Adrenal gland (tissue), 12 donors: Measurements from ENCODE around the gene SMYD5. TPM values are rescaled to one million over a fixed set of nuclear protein-coding genes. Genes with fewer than 3 reads are reported as not detected.

Source experiments
- DNase-seq, 7 donors: peaks; one replicate each; pipeline ENCODE4 v3.0.0-alpha.2; 2019 to 2020
- H3K27ac ChIP-seq, 5 donors: fragments of 200-600 bp; sonication (generic) in 4 of 5; 1 replicate in 3 of 5; 2 replicates in 2 of 5; pipeline versions ENCODE4 v1.5.1 to v1.8.0; 2016 to 2020; ENCODE audit warnings: mild to moderate bottlenecking in 1 of 5
- H3K27me3 ChIP-seq: fragments of 200-600 bp; 2 replicates; pipeline ENCODE4 v1.8.0; 2021
- H3K36me3 ChIP-seq, 2 donors: fragments of 200-600 bp; replicated peaks in 1 of 2; 1 replicate in 1 of 2; 2 replicates in 1 of 2; pipeline versions ENCODE4 v1.5.1 to v1.8.0; 2018 to 2022
- H3K4me1 ChIP-seq, 2 donors: fragments of 200-600 bp; replicated peaks in 1 of 2; 1 replicate in 1 of 2; 2 replicates in 1 of 2; pipeline versions ENCODE4 v1.5.1 to v1.8.0; 2018 to 2021
- H3K4me3 ChIP-seq, 4 donors: fragments of 200-600 bp; sonication (generic) in 3 of 4; one replicate each; pipeline ENCODE4 v1.5.1; 2016 to 2018
- H3K9me3 ChIP-seq, 3 donors: fragments of 200-600 bp; sonication (generic) in 1 of 3; replicated peaks in 1 of 3; 1 replicate in 2 of 3; 2 replicates in 1 of 3; pipeline versions ENCODE4 v1.5.1 to v1.8.0; 2016 to 2021
- CTCF ChIP-seq, 6 experiments: fragments of 450-650 bp in 4 of 6; fragments of 200-600 bp in 2 of 6; sonication (generic) in 1 of 6; IDR thresholded peaks; 1 replicate in 5 of 6; 2 replicates in 1 of 6; pipeline versions ENCODE4 v1.5.1 to v1.8.0; 2016 to 2021; ENCODE audit warnings: antibody characterized with exemption in 6 of 6, mild to moderate bottlenecking in 2 of 6, moderate library complexity in 1 of 6
- POLR2A ChIP-seq, 2 donors: fragments of 450-650 bp; IDR thresholded peaks; one replicate each; pipeline ENCODE4 v1.6.1; 2017; ENCODE audit warnings: antibody characterized with exemption in 2 of 2, mild to moderate bottlenecking in 2 of 2, moderate library complexity in 1 of 2
- WGBS, 4 donors: extraction: QIAGEN DNeasy Blood & Tissue Kit in 2 of 4; methylation state at CpG; one replicate each; pipeline versions ENCODE4 v1.1.5 to v1.1.7; 2013 to 2017; 5-methylcytosine and 5-hydroxymethylcytosine counted together
- intact Hi-C, 2 donors: fragments of 100-400 bp; cut with DNase I; formaldehyde crosslinking; loops; one replicate each; pipeline versions ENCODE4 v1.14.1 to v1.15.0; 2022 to 2023
- polyA plus RNA-seq, 3 donors: library from polyadenylated mRNA; stranded (reverse); fragments of 200-250 nt in 2 of 3; fragments of 350-450 nt in 1 of 3; fragmentation: Illumina TruSeq in 1 of 3; extraction: RNeasy Lipid Tissue Mini Kit (QIAGEN cat#74804) in 1 of 3; gene quantifications; one replicate each; pipeline ENCODE4 v1.2.3, GENCODE V29; 2013 to 2014
- total RNA-seq, 9 donors: library from RNA; depleted of rRNA in 4 of 9; stranded (reverse); fragments of >200 nt in 4 of 9; fragments of 120-200 nt in 1 of 9; fragmentation: NEBNext Ultra II Directional in 1 of 9; extraction: Animal tissue kit (Norgen Biotek cat#: 25700) in 1 of 9; gene quantifications; one replicate each; pipeline versions ENCODE4 v1.1.0 to v1.2.4, GENCODE V29; 2013 to 2023
- donor health status: healthy with polysubstance abuse.
- donor health status: Bipolar disorder and iron deficiency.
- donor health status: DM: yes; HTN: yes; CAD: no.
- donor health status: DM: no; HTN: no; CAD: no.
- donor health status: DM: no; HTN: no; CAD: no.
- donor health status: DM: yes; HTN: yes; CAD: no.

Gene SMYD5
- total and polyA plus RNA-seq, 12 donors = 8.7 to 45.4 (median 28.1) TPM

- TF ChIP-seq POLR2A (IDR thresholded peaks at IDR 0.05) (no peak), CTCF (IDR thresholded peaks at IDR 0.05) (no peak)
- H3K27me3 ChIP-seq = peaks cover 11% of the 10 kb centered on the region
- H3K4me3 ChIP-seq = no peak overlapping the region
- DNase-seq = no peak
- 79 to 87% (median 81%) methylated on average over 3 to 4 of the region's 4 CpGs for WGBS, 4 donors
- H3K36me3 ChIP-seq = no peaks in the 10 kb centered on the region
- no peaks in the 10 kb centered on the region for H3K9me3 ChIP-seq
- intact Hi-C loops = no loop called here
- H3K27ac ChIP-seq = no peak overlapping the region
- no peaks in the 10 kb centered on the region for H3K4me1 ChIP-seq
These were observed 50.7 kb downstream of the SMYD5 start for GRCh38 chr2:73264783-73265182.

GRCh38 chr2:73265298-73266060, 51.4 kb downstream of the SMYD5 start:
- no peaks in the 10 kb centered on the region for H3K9me3 ChIP-seq
- H3K27me3 ChIP-seq = peaks cover 14% of the 10 kb centered on the region
- no peak overlapping the region for H3K4me3 ChIP-seq
- DNase-seq = no peak
- no peaks in the 10 kb centered on the region for H3K36me3 ChIP-seq
- no peak for TF ChIP-seq CTCF (IDR thresholded peaks at IDR 0.05)
- TF ChIP-seq POLR2A (IDR thresholded peaks at IDR 0.05) = no peak
- 92 to 97% (median 93%) methylated on average over 9 to 28 of the region's 28 CpGs for WGBS, 4 donors
- intact Hi-C loops = no loop called here
- H3K27ac ChIP-seq = no peak overlapping the region
- H3K4me1 ChIP-seq = no peaks in the 10 kb centered on the region

- H3K4me1 ChIP-seq = no peaks in the 10 kb centered on the region
- peaks cover 14% of the 10 kb centered on the region for H3K27me3 ChIP-seq
- no peak overlapping the region for H3K4me3 ChIP-seq
- WGBS, 4 donors = 83 to 95% (median 91%) methylated on average over 10 to 26 of the region's 26 CpGs
- no peaks in the 10 kb centered on the region for H3K36me3 ChIP-seq
- intact Hi-C loops = no loop called here
- DNase-seq = no peak
- TF ChIP-seq POLR2A (IDR thresholded peaks at IDR 0.05) = no peak
- TF ChIP-seq CTCF (IDR thresholded peaks at IDR 0.05) = no peak
- H3K27ac ChIP-seq = no peak overlapping the region
- no peaks in the 10 kb centered on the region for H3K9me3 ChIP-seq
These were observed 52.2 kb downstream of the SMYD5 start for GRCh38 chr2:73266061-73266901.

- intact Hi-C loops = no loop called here
- WGBS, 4 donors = 88 to 95% (median 90%) methylated on average over 4 of the region's 4 CpGs
- no peaks in the 10 kb centered on the region for H3K9me3 ChIP-seq
- H3K27ac ChIP-seq = no peak overlapping the region
- peaks cover 14% of the 10 kb centered on the region for H3K27me3 ChIP-seq
- no peak for DNase-seq
- TF ChIP-seq POLR2A (IDR thresholded peaks at IDR 0.05) = no peak
- no peak for TF ChIP-seq CTCF (IDR thresholded peaks at IDR 0.05)
- no peak overlapping the region for H3K4me3 ChIP-seq
- no peaks in the 10 kb centered on the region for H3K4me1 ChIP-seq
- H3K36me3 ChIP-seq = no peaks in the 10 kb centered on the region
These were observed 53.0 kb downstream of the SMYD5 start for GRCh38 chr2:73267008-73267407.
